PC-9 (cell line): ENCODE measurements around the gene ZNF284.

Experiments used
- EZH2 ChIP-seq: fragments of 200-600 bp; sonication (generic); IDR thresholded peaks from 2 replicates; pipeline ENCODE4 v1.8.0; 2017; ENCODE audit warnings: antibody characterized with exemption, low read depth
- TF ChIP-seq, protein P1 (sequence below): fragments of 200-600 bp; sonication (generic); conservative IDR thresholded peaks from 2 replicates; pipeline ENCODE4 v1.6.1; 2017; ENCODE audit warnings: mixed run types, antibody characterized with exemption, mild to moderate bottlenecking, moderate library complexity

DNA sequence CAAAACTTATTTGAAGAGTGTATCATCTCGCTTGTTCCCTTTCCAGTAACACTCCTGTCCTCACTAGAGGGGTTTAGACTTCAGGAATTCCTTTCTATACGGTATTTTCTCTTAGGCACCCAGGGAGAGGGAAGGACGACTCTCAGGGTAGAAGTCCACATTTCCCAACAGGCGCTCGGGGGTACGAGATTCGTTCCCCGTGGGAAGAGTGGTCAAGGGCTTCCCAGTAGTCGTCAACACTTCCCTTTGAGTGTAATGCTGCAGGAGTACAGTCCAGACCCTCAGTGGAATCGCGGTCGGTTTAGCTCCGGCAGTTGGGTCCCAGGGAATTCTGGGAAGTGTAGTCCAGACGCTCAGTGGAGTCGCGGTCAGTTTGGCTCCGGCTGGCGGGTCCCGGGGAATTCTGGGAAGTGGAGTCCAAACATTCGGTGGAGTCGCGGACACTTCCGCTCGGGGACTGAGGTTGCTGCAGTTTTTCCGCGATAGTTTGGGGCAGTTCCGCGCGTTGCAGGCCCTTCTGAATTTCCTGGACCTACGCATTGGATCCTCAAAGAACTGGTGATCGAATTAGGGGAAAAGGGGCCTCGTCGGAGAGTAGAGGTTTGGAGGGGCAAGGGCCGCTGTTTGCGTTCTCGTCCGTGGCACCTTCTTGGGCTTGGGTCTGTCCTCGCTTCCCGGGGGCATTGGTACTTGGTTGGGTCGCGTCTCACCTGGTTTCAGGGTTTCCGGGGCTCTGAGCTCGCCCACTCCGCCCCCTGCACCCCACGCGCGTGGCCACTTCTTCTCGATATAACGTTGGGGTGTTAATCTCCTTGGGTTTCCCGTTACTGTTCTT is 22.2 kb downstream of the ZNF284 start, which contains the start of gene ZNF224:
- TF ChIP-seq EZH2, result no peak
- TF ChIP-seq, protein P1, sequence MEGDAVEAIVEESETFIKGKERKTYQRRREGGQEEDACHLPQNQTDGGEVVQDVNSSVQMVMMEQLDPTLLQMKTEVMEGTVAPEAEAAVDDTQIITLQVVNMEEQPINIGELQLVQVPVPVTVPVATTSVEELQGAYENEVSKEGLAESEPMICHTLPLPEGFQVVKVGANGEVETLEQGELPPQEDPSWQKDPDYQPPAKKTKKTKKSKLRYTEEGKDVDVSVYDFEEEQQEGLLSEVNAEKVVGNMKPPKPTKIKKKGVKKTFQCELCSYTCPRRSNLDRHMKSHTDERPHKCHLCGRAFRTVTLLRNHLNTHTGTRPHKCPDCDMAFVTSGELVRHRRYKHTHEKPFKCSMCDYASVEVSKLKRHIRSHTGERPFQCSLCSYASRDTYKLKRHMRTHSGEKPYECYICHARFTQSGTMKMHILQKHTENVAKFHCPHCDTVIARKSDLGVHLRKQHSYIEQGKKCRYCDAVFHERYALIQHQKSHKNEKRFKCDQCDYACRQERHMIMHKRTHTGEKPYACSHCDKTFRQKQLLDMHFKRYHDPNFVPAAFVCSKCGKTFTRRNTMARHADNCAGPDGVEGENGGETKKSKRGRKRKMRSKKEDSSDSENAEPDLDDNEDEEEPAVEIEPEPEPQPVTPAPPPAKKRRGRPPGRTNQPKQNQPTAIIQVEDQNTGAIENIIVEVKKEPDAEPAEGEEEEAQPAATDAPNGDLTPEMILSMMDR, result no peak
